Activated gamma-delta T cell treated with anti-CD3 and anti-CD28 coated beads, Interleukin-2, amount 50 U/mL, for 16 hours (primary cell): ENCODE measurements around the gene GANC.

Experiments used
- DNase-seq: peaks from one replicate; pipeline ENCODE4 v3.0.0-alpha.2; 2020; ENCODE audit warnings: low read depth

The GANC gene

DNA sequence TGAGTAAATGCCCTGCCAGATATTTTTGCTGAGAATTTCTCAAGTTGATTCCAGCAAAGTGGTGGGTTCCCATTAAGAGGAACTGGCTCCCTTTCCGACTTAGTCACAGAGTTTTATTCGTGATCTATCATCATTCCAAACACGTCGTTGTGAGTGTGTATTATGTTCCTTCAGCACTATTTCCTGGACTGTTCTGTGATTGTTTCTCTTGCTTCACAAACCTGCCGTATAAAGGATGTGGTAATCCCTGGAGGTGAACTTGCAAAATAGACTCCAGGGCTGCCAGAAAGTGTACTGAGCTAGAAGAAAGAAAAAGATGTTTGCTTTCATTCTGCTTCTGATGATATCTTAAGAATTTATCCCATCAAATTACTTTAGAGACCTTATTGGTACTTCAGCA is 71.8 kb downstream of the GANC start:
- no peak for DNase-seq

DNA sequence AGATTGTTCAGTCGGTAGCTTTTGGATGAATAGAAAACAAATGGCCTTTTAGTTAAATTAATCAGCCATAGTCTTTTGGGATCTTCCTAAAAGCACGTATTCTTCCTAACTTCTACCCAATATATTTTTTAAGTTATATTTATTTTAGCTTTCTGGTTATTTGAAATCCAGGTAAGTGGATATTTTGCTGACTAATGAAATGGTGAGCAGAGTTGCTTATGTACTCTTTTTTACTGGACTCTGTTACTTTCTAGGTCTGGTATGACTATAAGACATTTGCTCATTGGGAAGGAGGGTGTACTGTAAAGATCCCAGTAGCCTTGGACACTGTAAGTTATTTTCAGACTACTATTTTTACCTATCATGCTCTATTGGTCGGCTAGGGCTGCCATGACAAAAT is 72.5 kb downstream of the GANC start:
- DNase-seq, result no peak

DNA sequence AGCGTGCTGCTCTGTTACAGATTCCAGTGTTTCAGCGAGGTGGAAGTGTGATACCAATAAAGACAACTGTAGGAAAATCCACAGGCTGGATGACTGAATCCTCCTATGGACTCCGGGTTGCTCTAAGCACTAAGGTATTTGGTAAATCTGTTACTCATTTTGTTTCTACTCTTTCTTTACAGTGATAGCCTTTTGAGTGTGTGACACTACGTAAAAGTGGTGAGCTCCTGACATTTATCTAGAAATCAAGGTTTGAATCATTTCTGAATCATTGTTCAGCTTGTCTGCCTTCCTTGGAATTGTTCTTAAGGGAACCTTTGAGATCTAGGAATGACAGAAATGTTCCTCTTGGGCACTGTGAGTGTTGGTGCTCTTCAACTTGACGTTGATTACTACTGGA is 75.1 kb downstream of the GANC start:
- no peak for DNase-seq

- no peak for DNase-seq
Observed at GRCh38 chr15:42349186-42349585, 76.2 kb downstream of the GANC start.

- DNase-seq, result no peak
Observed at GRCh38 chr15:42352401-42352800, 79.4 kb downstream of the GANC start.

DNA sequence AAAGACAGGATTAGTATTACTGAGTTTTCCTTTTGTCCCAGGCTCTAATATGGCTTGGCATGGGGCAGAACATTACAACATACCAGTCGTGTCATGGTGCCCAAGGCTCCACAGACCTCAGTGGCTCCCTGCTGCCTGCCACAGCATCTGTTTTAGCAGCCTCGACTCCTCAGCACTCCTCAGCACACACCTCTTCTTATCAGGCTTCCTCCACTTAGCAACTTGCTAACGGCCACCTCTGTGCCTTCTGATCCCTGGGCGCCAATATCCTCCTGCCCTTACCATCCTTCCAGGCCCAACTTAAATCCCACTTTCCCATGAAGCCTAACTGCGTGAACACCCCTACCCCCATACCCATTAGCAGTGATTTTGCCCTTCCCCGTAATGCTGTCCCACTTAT is 80.1 kb downstream of the GANC start:
- no peak for DNase-seq

GRCh38 chr15:42354824-42355223 is 81.8 kb downstream of the GANC start:
- DNase-seq, result no peak

GRCh38 chr15:42355291-42355690 is 82.3 kb downstream of the GANC start:
- DNase-seq, result no peak

- DNase-seq, result no peak
Observed at GRCh38 chr15:42356851-42357250, 83.8 kb downstream of the GANC start.

DNA sequence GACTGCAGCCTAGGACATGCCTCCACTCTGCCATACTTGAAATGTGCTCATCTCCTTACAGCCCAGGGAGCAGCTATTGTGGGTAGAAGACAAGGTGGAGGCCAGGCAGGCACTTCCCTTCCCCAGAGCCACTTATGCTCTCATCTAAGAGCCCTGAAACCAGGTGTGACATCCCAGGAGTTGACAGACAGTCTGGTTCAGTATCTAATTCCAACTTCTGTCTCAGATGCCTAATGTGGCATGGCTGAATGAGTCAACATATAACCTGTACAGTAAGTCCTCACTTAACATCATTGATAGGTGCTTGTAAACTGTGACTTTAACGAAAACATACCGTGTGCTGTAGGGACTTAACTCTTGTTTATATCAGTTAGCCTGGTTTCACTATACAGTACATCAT is 85.1 kb downstream of the GANC start:
- no peak for DNase-seq

DNA sequence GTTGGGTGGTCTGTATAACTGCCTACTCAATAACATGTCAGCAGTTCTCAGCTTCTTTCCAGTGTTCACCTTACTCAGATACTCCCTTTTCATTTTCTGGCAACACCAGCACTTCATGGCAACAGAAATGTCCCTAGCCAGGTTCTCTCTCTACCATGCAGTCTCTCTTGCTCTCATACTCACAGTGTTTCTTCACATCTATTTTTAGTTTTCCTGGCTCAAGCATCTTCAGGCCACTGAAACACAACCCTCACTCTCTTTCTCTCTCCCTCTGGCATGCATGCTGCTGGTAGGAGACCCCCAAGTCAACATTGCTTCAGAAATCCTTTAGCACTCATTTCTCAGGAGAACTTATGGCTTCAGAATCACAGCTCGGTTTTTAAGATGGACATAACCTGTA is 86.2 kb downstream of the GANC start, which contains the start of gene CAPN3:
CAPN3 (plus strand) TSS at position 253 of the 400 bp plus-strand sequence. CDS start 305 bp downstream, outside the sequence.
- no peak for DNase-seq

DNA sequence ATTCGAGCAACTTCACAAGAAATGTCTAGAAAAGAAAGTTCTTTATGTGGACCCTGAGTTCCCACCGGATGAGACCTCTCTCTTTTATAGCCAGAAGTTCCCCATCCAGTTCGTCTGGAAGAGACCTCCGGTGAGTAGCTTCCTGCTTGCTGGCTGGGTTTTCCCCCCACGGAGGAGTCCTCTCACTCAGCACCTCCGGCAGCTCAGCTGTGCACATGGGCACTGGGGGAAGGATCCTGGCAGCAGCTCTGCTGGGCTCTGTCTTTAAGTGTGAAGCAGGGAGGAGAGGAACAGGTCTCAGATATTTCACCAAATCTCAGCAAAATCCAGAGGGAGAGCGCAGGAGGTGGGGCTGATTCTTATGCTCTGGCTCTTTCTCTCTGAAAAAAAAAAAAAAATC is 87.0 kb downstream of the GANC start:
- no peak for DNase-seq

- DNase-seq, result no peak
Observed at GRCh38 chr15:42360535-42361112, 87.6 kb downstream of the GANC start.

DNA sequence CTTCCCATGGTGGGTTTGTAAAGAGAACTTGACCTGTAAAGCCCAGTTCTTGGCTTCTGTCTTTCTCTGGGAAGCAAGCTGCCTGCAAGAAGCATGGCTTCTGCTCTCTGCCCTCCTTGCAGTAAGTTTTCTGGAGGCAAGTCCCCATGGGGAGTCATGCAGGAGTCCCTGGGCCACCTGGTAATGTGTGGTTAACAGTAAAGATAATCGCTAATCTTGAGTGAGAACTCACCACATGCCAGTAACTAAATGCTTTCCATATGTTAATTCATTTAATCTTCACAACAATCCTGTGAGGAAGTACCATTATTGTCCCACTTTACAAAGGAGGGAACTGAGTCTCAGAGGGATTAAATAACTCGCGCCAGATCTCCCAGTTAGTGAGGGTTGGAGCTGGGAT is 90.5 kb downstream of the GANC start:
- no peak for DNase-seq

DNA sequence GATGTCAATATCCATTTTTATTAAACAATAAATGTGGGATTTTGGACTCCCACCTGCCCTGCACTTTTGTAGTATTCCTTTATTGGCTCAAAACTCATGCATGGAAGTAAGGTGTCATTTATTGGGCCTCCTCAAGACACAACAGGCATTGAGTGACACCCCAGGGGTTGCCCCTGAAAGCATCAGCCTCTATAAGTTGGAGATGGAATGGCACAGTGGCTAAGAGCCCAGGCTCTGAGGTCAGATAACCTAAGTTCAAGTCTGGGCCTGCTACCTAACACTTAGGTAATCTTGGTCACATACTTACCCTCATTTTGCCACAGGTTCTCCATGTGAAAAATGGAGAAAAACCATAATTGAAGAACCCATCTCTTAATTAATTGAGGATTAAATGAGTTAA is 90.9 kb downstream of the GANC start:
- DNase-seq, result no peak

DNA sequence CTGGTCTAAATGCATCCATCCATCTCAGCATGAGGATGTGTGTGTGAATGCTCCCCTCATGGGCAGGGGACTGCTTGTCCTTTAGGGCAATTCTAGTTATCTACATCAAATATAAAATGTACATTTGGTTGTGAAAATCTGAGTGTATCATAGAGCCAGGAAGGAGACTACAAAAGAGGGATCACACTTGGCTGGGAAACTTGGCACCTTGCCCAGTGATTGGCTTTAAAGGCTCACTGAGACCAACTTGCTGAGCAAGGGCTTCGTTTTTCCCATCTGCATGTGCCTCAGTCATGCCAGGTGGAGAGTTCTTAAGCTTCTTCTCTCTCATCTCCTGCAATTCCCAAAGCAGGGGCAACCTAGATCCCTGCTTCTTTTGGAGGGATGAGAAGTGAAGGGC is 91.5 kb downstream of the GANC start:
- no peak for DNase-seq

DNA sequence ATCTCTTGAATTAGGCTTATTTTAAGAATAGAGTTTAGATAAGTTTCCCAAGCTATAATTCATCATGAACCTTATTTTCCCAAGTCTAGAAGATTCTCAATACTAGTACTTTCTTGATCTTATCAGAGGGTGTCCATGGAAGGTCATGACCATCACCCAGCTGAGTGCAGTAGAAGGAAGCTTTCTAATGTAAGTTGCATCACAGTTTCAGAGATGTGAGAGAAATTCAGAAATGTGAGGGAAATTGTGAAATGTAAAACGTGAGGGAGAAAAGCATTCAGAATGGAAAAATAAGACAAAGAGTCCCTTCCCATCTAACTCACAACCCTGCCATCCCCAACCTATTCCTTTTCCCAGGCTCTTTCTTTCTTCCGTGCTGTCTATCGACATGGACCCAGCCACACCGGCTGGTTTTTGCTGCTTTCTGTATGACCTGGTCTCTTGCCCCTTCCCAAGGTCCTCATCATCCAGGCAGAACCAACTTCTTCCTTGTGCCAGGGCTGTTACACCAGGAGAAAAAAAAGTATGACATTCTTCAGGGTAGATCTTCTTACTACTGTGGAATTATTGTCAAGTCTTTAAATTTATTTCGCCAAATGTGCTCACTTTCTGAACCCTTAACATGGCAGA is 93.0 kb downstream of the GANC start:
- no peak for DNase-seq

DNA sequence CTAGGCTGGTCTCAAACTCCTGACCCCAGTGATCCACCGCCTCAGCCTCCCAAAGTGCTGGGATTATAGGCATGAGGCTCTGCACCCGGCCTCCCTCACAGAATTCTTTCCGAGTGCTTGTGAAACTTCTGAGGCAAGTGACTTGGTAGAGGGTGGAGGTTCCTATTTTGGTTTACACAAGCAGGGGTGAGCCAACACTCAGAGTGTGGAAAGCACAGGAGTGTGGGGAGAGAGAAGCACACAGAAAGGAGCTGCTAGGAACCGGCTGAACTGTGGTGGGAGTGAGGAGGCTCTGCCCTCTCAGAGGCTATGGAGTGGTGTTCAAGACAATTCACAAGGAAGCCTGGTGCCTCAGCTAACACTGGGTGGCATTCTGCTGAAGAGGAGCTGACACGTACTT is 94.0 kb downstream of the GANC start:
- DNase-seq, result no peak

- DNase-seq, result no peak
Observed at GRCh38 chr15:42368096-42368495, 95.1 kb downstream of the GANC start.

DNA sequence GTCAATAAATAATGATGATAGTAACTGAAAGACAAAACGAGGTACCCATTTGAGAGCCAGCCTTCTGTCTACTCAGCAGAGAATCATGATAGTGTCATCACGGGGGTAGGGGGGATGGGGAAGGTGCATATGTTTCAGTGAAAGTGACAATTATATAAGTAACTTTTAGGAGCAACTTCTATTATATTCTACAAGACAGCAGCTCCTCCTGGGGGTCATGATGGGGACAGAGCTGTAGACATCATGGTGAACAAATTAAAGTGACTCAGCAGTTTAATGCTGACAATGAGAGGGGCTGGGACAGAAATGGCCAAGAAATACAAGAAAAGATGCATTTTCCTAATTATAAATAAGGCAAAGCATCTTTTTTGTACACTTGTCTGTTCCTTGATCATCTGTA is 98.1 kb downstream of the GANC start:
- no peak for DNase-seq

- no peak for DNase-seq
Observed at GRCh38 chr15:42373274-42373673, 100.3 kb downstream of the GANC start.

DNA sequence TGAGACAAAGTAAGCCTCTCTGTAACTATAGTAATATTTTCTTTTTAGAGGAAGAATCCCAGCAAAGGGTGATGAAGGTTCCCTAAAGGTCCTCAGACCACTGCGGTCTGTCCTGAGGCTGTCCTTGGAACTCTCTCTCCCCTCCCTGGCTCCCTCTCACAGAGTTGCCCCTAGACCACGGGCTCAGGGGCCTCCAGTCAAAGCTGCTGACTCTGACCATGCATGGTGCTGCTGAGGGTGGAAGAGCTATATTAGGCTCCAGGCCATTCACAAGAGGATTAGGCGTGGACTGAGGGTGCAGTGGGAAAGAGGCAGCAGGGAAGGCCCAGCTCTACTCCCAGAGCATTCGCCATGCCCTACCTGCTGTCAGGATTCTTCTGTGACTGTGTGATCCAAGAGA is 100.9 kb downstream of the GANC start:
- DNase-seq, result no peak

DNA sequence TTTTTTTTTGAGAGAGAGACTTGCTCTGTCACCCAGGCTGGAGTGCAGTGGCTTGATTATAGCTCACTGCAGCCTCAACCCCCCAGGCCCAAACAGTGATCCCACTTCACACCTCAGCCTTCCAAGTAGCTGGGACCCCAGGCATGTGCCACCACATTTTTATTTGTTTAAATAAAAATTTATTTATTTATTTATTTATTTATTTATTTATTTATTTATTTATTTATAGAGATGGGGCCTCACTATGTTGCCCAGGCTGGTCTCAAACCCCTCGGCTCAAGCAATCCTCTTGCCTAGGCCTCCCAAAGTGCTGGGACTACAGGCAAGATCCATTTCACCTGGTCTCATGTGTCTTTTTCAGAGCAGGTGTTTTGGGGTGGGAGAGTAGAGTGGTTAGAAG is 101.8 kb downstream of the GANC start:
- DNase-seq, result no peak

- DNase-seq, result no peak
Observed at GRCh38 chr15:42375252-42375651, 102.3 kb downstream of the GANC start.
